ENCODE data around the gene TMEM131L.

Gene TMEM131L

GRCh38 chr4:153649572-153649991 is 183.4 kb downstream of the TMEM131L start:
- no peak overlapping the region for H3K4me3 ChIP-seq

GRCh38 chr4:153651116-153651515 is 185.0 kb downstream of the TMEM131L start:
- Histone ChIP-seq H3K4me2 (peak overlapping the region; percentile 51 to 89 (median 79)), H3K9ac (peak overlapping the region; percentile 16 to 94 (median 75); a peak in 19 of 22 replicates), H3K9me3 (replicated peaks in 1 of 11) (peaks cover 0 to 8% (median 0%) of the 10 kb centered on the region in 11 experiments; a peak in 2 of 22 replicates), H3K27me3 (no peaks in the 10 kb centered on the region), H4K20me1 (no peaks in the 10 kb centered on the region), H3K4me3 (peak overlapping the region in 1 of 10 experiments; percentile 18; a peak in 4 of 20 replicates), H3K27ac (peak overlapping the region; percentile 65 to 99 (median 89)), H3K4me1 (peaks cover 48 to 100% (median 73%) of the 10 kb centered on the region in 10 experiments), H3K36me3 (peaks cover 0 to 10% (median 0%) of the 10 kb centered on the region in 11 experiments; a peak in 3 of 22 replicates)
- TF ChIP-seq Cebpa-rat (IDR thresholded peaks at IDR 0.05), result no peak

More at GRCh38 chr4:153649572-153649991, 183.4 kb downstream of the TMEM131L start:
- Histone ChIP-seq H3K4me2 (peak overlapping the region in 3 of 11 experiments; percentile 85 to 89 (median 86); a peak in 5 of 22 replicates), H4K20me1 (no peaks in the 10 kb centered on the region), H3K9me3 (replicated peaks in 1 of 11) (peaks cover 5 to 19% (median 7%) of the 10 kb centered on the region in 11 experiments; a peak in 20 of 22 replicates), H3K27ac (peak overlapping the region in 4 of 11 experiments; percentile 13 to 99 (median 96); a peak in 6 of 22 replicates), H3K27me3 (no peaks in the 10 kb centered on the region), H3K9ac (no peak overlapping the region; a peak in 1 of 22 replicates), H3K36me3 (peaks cover 0 to 18% (median 0%) of the 10 kb centered on the region in 11 experiments; a peak in 6 of 22 replicates), H3K4me1 (peaks cover 39 to 96% (median 60%) of the 10 kb centered on the region in 10 experiments)
- no peak for TF ChIP-seq Cebpa-rat (IDR thresholded peaks at IDR 0.05)

GRCh38 chr4:153651587-153651986 is 185.4 kb downstream of the TMEM131L start:
- peak overlapping the region in 1 of 10 experiments; percentile 18; a peak in 4 of 20 replicates for H3K4me3 ChIP-seq
- peaks cover 53 to 100% (median 78%) of the 10 kb centered on the region in 10 experiments for H3K4me1 ChIP-seq
- H3K9me3 ChIP-seq (replicated peaks in 1 of 11), result peaks cover 0 to 7% (median 0%) of the 10 kb centered on the region in 11 experiments; a peak in 2 of 22 replicates
- H3K36me3 ChIP-seq, result peaks cover 0 to 10% (median 0%) of the 10 kb centered on the region in 11 experiments; a peak in 3 of 22 replicates
- no peak for TF ChIP-seq Cebpa-rat (IDR thresholded peaks at IDR 0.05)
- H3K27ac ChIP-seq, result peak overlapping the region; percentile 65 to 99 (median 89)
- H3K4me2 ChIP-seq, result peak overlapping the region; percentile 51 to 89 (median 79)
- no peaks in the 10 kb centered on the region for H4K20me1 ChIP-seq
- no peaks in the 10 kb centered on the region for H3K27me3 ChIP-seq
- H3K9ac ChIP-seq, result peak overlapping the region; percentile 16 to 94 (median 75); a peak in 21 of 22 replicates

- Histone ChIP-seq H3K4me1 (peaks cover 53 to 100% (median 80%) of the 10 kb centered on the region in 10 experiments), H3K4me2 (peak overlapping the region; percentile 51 to 89 (median 79)), H3K9me3 (replicated peaks in 1 of 11) (peaks cover 0 to under 1% (median 0%) of the 10 kb centered on the region in 11 experiments; a peak in 1 of 22 replicates), H3K27ac (peak overlapping the region; percentile 65 to 99 (median 89)), H4K20me1 (no peaks in the 10 kb centered on the region), H3K36me3 (peaks cover 0 to 4% (median 0%) of the 10 kb centered on the region in 11 experiments; a peak in 2 of 22 replicates), H3K9ac (peak overlapping the region; percentile 16 to 94 (median 75); a peak in 21 of 22 replicates), H3K27me3 (no peaks in the 10 kb centered on the region), H3K4me3 (peak overlapping the region in 2 of 10 experiments; percentile 18 to 20; a peak in 4 of 20 replicates)
- no peak for TF ChIP-seq Cebpa-rat (IDR thresholded peaks at IDR 0.05)
These were observed 186.1 kb downstream of the TMEM131L start for GRCh38 chr4:153652051-153652784.

GRCh38 chr4:153655002-153655541 is 188.9 kb downstream of the TMEM131L start:
- H3K4me1 ChIP-seq, result peaks cover 35 to 100% (median 85%) of the 10 kb centered on the region in 10 experiments
- H3K4me2 ChIP-seq, result peak overlapping the region; percentile 28 to 89 (median 75); a peak in 20 of 22 replicates
- peak overlapping the region in 10 of 11 experiments; percentile 50 to 86 (median 70); a peak in 17 of 22 replicates for H3K9ac ChIP-seq
- no peaks in the 10 kb centered on the region for H3K27me3 ChIP-seq
- TF ChIP-seq Cebpa-rat (IDR thresholded peaks at IDR 0.05), result no peak
- peak overlapping the region; percentile 62 to 99 (median 83) for H3K27ac ChIP-seq
- peaks cover 0 to 19% (median 10%) of the 10 kb centered on the region in 11 experiments; a peak in 17 of 22 replicates for H3K9me3 ChIP-seq (replicated peaks in 1 of 11)
- H4K20me1 ChIP-seq, result no peaks in the 10 kb centered on the region
- peak overlapping the region in 8 of 10 experiments; percentile 21 to 56 (median 44); a peak in 15 of 20 replicates for H3K4me3 ChIP-seq
- H3K36me3 ChIP-seq, result peaks cover 0 to 10% (median 0%) of the 10 kb centered on the region in 11 experiments; a peak in 8 of 22 replicates

- Histone ChIP-seq H3K27me3 (no peaks in the 10 kb centered on the region), H3K36me3 (peaks cover 0 to 18% (median 0%) of the 10 kb centered on the region in 11 experiments; a peak in 8 of 22 replicates), H3K4me3 (peak overlapping the region in 7 of 10 experiments; percentile 21 to 56 (median 46); a peak in 11 of 20 replicates), H3K4me2 (peak overlapping the region; percentile 28 to 89 (median 75)), H3K27ac (peak overlapping the region; percentile 62 to 99 (median 83)), H3K9ac (peak overlapping the region; percentile 24 to 86 (median 67); a peak in 17 of 22 replicates), H3K4me1 (peaks cover 35 to 100% (median 87%) of the 10 kb centered on the region in 10 experiments), H4K20me1 (no peaks in the 10 kb centered on the region), H3K9me3 (replicated peaks in 1 of 11) (peaks cover 5 to 27% (median 16%) of the 10 kb centered on the region in 11 experiments; a peak in 18 of 22 replicates)
- peak; percentile 75 to 93 (median 85); a peak in 21 of 22 replicates for TF ChIP-seq Cebpa-rat (IDR thresholded peaks at IDR 0.05)
These were observed 189.8 kb downstream of the TMEM131L start for GRCh38 chr4:153655928-153656327.

GRCh38 chr4:153661215-153661822 is 195.2 kb downstream of the TMEM131L start:
- H3K4me3 ChIP-seq, result peak overlapping the region in 2 of 10 experiments; percentile 6 to 31; a peak in 1 of 20 replicates
- peaks cover 0 to 40% (median 0%) of the 10 kb centered on the region in 11 experiments; a peak in 8 of 22 replicates for H3K36me3 ChIP-seq
- peak in 9 of 11 experiments; percentile 29 to 94 (median 76); a peak in 10 of 22 replicates for TF ChIP-seq Cebpa-rat (IDR thresholded peaks at IDR 0.05)
- H3K27ac ChIP-seq, result peak overlapping the region; percentile 73 to 99 (median 82)
- H3K4me2 ChIP-seq, result peak overlapping the region; percentile 20 to 89 (median 58); a peak in 21 of 22 replicates
- H3K9ac ChIP-seq, result peak overlapping the region in 10 of 11 experiments; percentile 26 to 63 (median 50); a peak in 13 of 22 replicates
- no peaks in the 10 kb centered on the region for H3K27me3 ChIP-seq
- no peaks in the 10 kb centered on the region for H4K20me1 ChIP-seq
- H3K4me1 ChIP-seq, result peaks cover 13 to 62% (median 52%) of the 10 kb centered on the region in 10 experiments
- peaks cover 45 to 81% (median 70%) of the 10 kb centered on the region in 11 experiments for H3K9me3 ChIP-seq (replicated peaks in 1 of 11)
